DMS53 treated with DMSO at 0.1 percent for 48 hours (cell line): Measurements from ENCODE around the gene WNK2.

Experiments used
- DNase-seq: peaks from one replicate; lab custom pipeline; 2025; ENCODE audit not compliant: unreplicated experiment; lab: John Stamatoyannopoulos, UW

WNK2 gene

GRCh38 chr9:93253633-93254032 lies 69.7 kb downstream of the WNK2 start:
- no peak for DNase-seq

GRCh38 chr9:93254061-93254481 lies 70.1 kb downstream of the WNK2 start:
- no peak for DNase-seq

- no peak for DNase-seq
Observed at GRCh38 chr9:93254806-93255493, 71.0 kb downstream of the WNK2 start.

GRCh38 chr9:93255494-93255867 lies 71.5 kb downstream of the WNK2 start:
- DNase-seq, result no peak

GRCh38 chr9:93255994-93256877 lies 72.3 kb downstream of the WNK2 start:
- DNase-seq, result no peak

- no peak for DNase-seq
Observed at GRCh38 chr9:93256878-93257807, 73.2 kb downstream of the WNK2 start.

- DNase-seq, result no peak
Observed at GRCh38 chr9:93257808-93258331, 73.9 kb downstream of the WNK2 start.

GRCh38 chr9:93258419-93258817 lies 74.5 kb downstream of the WNK2 start:
- no peak for DNase-seq

- DNase-seq, result no peak
Observed at GRCh38 chr9:93258818-93259489, 75.0 kb downstream of the WNK2 start.

- DNase-seq, result no peak
Observed at GRCh38 chr9:93259490-93260262, 75.7 kb downstream of the WNK2 start.

GRCh38 chr9:93260263-93261066 lies 76.5 kb downstream of the WNK2 start:
- no peak for DNase-seq

GRCh38 chr9:93261281-93261680 lies 77.3 kb downstream of the WNK2 start:
- peak; percentile 12 for DNase-seq

- no peak for DNase-seq
Observed at GRCh38 chr9:93261735-93262523, 78.0 kb downstream of the WNK2 start.

GRCh38 chr9:93262537-93263310 lies 78.8 kb downstream of the WNK2 start:
- peak; percentile 66 for DNase-seq

GRCh38 chr9:93263334-93264229 lies 79.6 kb downstream of the WNK2 start:
- no peak for DNase-seq
